Mesendoderm (in vitro differentiated cells): Measurements from ENCODE around the gene INO80B.

Source experiments
- DNase-seq: peaks from one replicate; pipeline ENCODE4 v3.0.0; 2013
- H2AK5ac ChIP-seq: 2 replicates; pipeline ENCODE4 v1.6.1; 2013; ENCODE audit warnings: low read length, inconsistent platforms
- H2BK120ac ChIP-seq: 2 replicates; pipeline ENCODE4 v1.6.1; 2013; ENCODE audit warnings: low read depth, mild to moderate bottlenecking, low read length, moderate library complexity, mixed read lengths
- H2BK15ac ChIP-seq: replicated peaks from 2 replicates; pipeline ENCODE4 v1.6.1; 2013; ENCODE audit warnings: low read depth, mild to moderate bottlenecking, moderate library complexity
- H2BK5ac ChIP-seq: 2 replicates; pipeline ENCODE4 v1.6.1; 2013; ENCODE audit warnings: low read length, inconsistent platforms
- H3K18ac ChIP-seq: 2 replicates; pipeline ENCODE4 v1.6.1; 2013; ENCODE audit warnings: mild to moderate bottlenecking, low read length, mixed read lengths
- H3K23ac ChIP-seq: one replicate; pipeline ENCODE4 v1.6.1; 2013; ENCODE audit warnings: low read length
- H3K27ac ChIP-seq: 2 replicates; pipeline ENCODE4 v1.5.1; 2013; ENCODE audit warnings: low read depth, mild to moderate bottlenecking, inconsistent platforms, low read length, moderate library complexity
- H3K27me3 ChIP-seq: 2 replicates; pipeline ENCODE4 v1.6.1; 2013; ENCODE audit warnings: low read length, control low read depth, mild to moderate bottlenecking, inconsistent platforms; ENCODE audit not compliant: insufficient read depth, poor library complexity
- H3K36me3 ChIP-seq: 2 replicates; pipeline ENCODE4 v1.6.1; 2013; ENCODE audit warnings: low read length, inconsistent platforms; ENCODE audit not compliant: control insufficient read depth, insufficient read depth
- H3K4ac ChIP-seq: one replicate; pipeline ENCODE4 v1.6.1; 2013; ENCODE audit warnings: low read depth, mild to moderate bottlenecking, low read length, moderate library complexity
- H3K4me1 ChIP-seq: 2 replicates; pipeline ENCODE4 v1.6.1; 2013; ENCODE audit warnings: low read depth, low read length, inconsistent platforms; ENCODE audit not compliant: control insufficient read depth
- H3K4me2 ChIP-seq: 2 replicates; pipeline ENCODE4 v1.6.1; 2013; ENCODE audit warnings: low read length
- H3K4me3 ChIP-seq: 2 replicates; pipeline ENCODE4 v1.5.1; 2013; ENCODE audit warnings: mild to moderate bottlenecking, low read length
- H3K56ac ChIP-seq: one replicate; pipeline ENCODE4 v1.6.1; 2013; ENCODE audit warnings: low read length
- H3K79me1 ChIP-seq: 2 replicates; pipeline ENCODE4 v1.6.1; 2013; ENCODE audit warnings: low read length, inconsistent platforms
- H3K79me2 ChIP-seq: 2 replicates; pipeline ENCODE4 v1.6.1; 2013; ENCODE audit warnings: mild to moderate bottlenecking, low read length; ENCODE audit not compliant: control insufficient read depth, insufficient read depth
- H3K9ac ChIP-seq: 2 replicates; pipeline ENCODE4 v1.6.1; 2013; ENCODE audit warnings: low read length, inconsistent platforms
- H4K5ac ChIP-seq: one replicate; pipeline ENCODE4 v1.6.1; 2013; ENCODE audit warnings: low read length
- H4K8ac ChIP-seq: one replicate; pipeline ENCODE4 v1.6.1; 2013; ENCODE audit warnings: low read depth, mild to moderate bottlenecking, control low read depth, low read length, moderate library complexity
- WGBS: extraction: QIAGEN DNeasy Blood & Tissue Kit; methylation state at CpG from one replicate; pipeline ENCODE4 v1.1.7; 2013; ENCODE audit warnings: low lambda C conversion rate, missing lambda C conversion rate; ENCODE audit not compliant: insufficient coverage; ENCODE audit errors: extremely low coverage; 5-methylcytosine and 5-hydroxymethylcytosine counted together

Gene INO80B

GRCh38 chr2:74414881-74415761 lies 39.8 kb upstream of the INO80B start:
- H3K4me1 ChIP-seq: no peaks in the 10 kb centered on the region
- no peak overlapping the region for H3K27ac ChIP-seq
- no peaks in the 10 kb centered on the region for H3K27me3 ChIP-seq
- H3K23ac ChIP-seq: no peak overlapping the region
- no peak overlapping the region for H2BK5ac ChIP-seq
- WGBS: no CpG with 5 or more reads among the region's 66 CpGs
- no peaks in the 10 kb centered on the region for H3K79me2 ChIP-seq
- H4K8ac ChIP-seq: no peak overlapping the region
- DNase-seq: no peak
- no peak overlapping the region for H2AK5ac ChIP-seq
- no peak overlapping the region for H3K4me3 ChIP-seq
- no peak overlapping the region for H3K56ac ChIP-seq
- H2BK15ac ChIP-seq: no peak overlapping the region
- H4K5ac ChIP-seq: no peak overlapping the region
- H2BK120ac ChIP-seq: no peak overlapping the region
- H3K36me3 ChIP-seq: no peaks in the 10 kb centered on the region
- no peak overlapping the region for H3K4ac ChIP-seq
- no peaks in the 10 kb centered on the region for H3K79me1 ChIP-seq
- H3K18ac ChIP-seq: no peak overlapping the region
- H3K9ac ChIP-seq: no peak overlapping the region
- no peak overlapping the region for H3K4me2 ChIP-seq

- no peaks in the 10 kb centered on the region for H3K79me1 ChIP-seq
- H4K5ac ChIP-seq: no peak overlapping the region
- H3K27ac ChIP-seq: no peak overlapping the region
- H3K4me1 ChIP-seq: no peaks in the 10 kb centered on the region
- no peak overlapping the region for H3K4me2 ChIP-seq
- no peaks in the 10 kb centered on the region for H3K36me3 ChIP-seq
- DNase-seq: no peak
- H3K79me2 ChIP-seq: no peaks in the 10 kb centered on the region
- H2BK120ac ChIP-seq: no peak overlapping the region
- no peak overlapping the region for H4K8ac ChIP-seq
- no CpG with 5 or more reads among the region's 35 CpGs for WGBS
- no peak overlapping the region for H3K56ac ChIP-seq
- H3K18ac ChIP-seq: no peak overlapping the region
- no peak overlapping the region for H2BK15ac ChIP-seq
- H3K4ac ChIP-seq: no peak overlapping the region
- H3K27me3 ChIP-seq: no peaks in the 10 kb centered on the region
- no peak overlapping the region for H3K4me3 ChIP-seq
- H2AK5ac ChIP-seq: no peak overlapping the region
- H3K9ac ChIP-seq: no peak overlapping the region
- no peak overlapping the region for H2BK5ac ChIP-seq
- no peak overlapping the region for H3K23ac ChIP-seq
Observed at GRCh38 chr2:74415762-74416395, 39.0 kb upstream of the INO80B start.

- H3K9ac ChIP-seq: no peak overlapping the region
- no peak overlapping the region for H3K56ac ChIP-seq
- no peaks in the 10 kb centered on the region for H3K4me1 ChIP-seq
- no peak overlapping the region for H3K18ac ChIP-seq
- no peak overlapping the region for H4K8ac ChIP-seq
- no peaks in the 10 kb centered on the region for H3K36me3 ChIP-seq
- H3K23ac ChIP-seq: no peak overlapping the region
- H3K79me2 ChIP-seq: no peaks in the 10 kb centered on the region
- DNase-seq: no peak
- no peak overlapping the region for H2BK15ac ChIP-seq
- H3K4me3 ChIP-seq: no peak overlapping the region
- no peak overlapping the region for H3K27ac ChIP-seq
- no peak overlapping the region for H2BK5ac ChIP-seq
- H2BK120ac ChIP-seq: no peak overlapping the region
- no peak overlapping the region for H3K4me2 ChIP-seq
- no peaks in the 10 kb centered on the region for H3K27me3 ChIP-seq
- no peak overlapping the region for H3K4ac ChIP-seq
- no CpG with 5 or more reads among the region's 3 CpGs for WGBS
- H3K79me1 ChIP-seq: no peaks in the 10 kb centered on the region
- H2AK5ac ChIP-seq: no peak overlapping the region
- H4K5ac ChIP-seq: no peak overlapping the region
Observed at GRCh38 chr2:74416778-74417177, 38.1 kb upstream of the INO80B start.

- H3K27ac ChIP-seq: no peak overlapping the region
- H3K79me2 ChIP-seq: no peaks in the 10 kb centered on the region
- no peaks in the 10 kb centered on the region for H3K36me3 ChIP-seq
- no peak overlapping the region for H2AK5ac ChIP-seq
- H2BK15ac ChIP-seq: no peak overlapping the region
- no peak overlapping the region for H4K5ac ChIP-seq
- H2BK120ac ChIP-seq: no peak overlapping the region
- H3K4me2 ChIP-seq: no peak overlapping the region
- no peak overlapping the region for H3K56ac ChIP-seq
- H3K79me1 ChIP-seq: no peaks in the 10 kb centered on the region
- H3K4me1 ChIP-seq: no peaks in the 10 kb centered on the region
- WGBS: no CpG with 5 or more reads among the region's 3 CpGs
- no peak overlapping the region for H3K23ac ChIP-seq
- H4K8ac ChIP-seq: no peak overlapping the region
- H3K27me3 ChIP-seq: no peaks in the 10 kb centered on the region
- H3K4me3 ChIP-seq: no peak overlapping the region
- no peak overlapping the region for H3K18ac ChIP-seq
- H3K9ac ChIP-seq: no peak overlapping the region
- DNase-seq: no peak
- no peak overlapping the region for H2BK5ac ChIP-seq
- H3K4ac ChIP-seq: no peak overlapping the region
Observed at GRCh38 chr2:74417197-74417596, 37.7 kb upstream of the INO80B start.

GRCh38 chr2:74417763-74418162 lies 37.1 kb upstream of the INO80B start:
- no peaks in the 10 kb centered on the region for H3K79me2 ChIP-seq
- no peak overlapping the region for H4K8ac ChIP-seq
- DNase-seq: no peak
- H4K5ac ChIP-seq: no peak overlapping the region
- H3K27ac ChIP-seq: no peak overlapping the region
- H3K18ac ChIP-seq: no peak overlapping the region
- H3K27me3 ChIP-seq: no peaks in the 10 kb centered on the region
- H3K56ac ChIP-seq: no peak overlapping the region
- H3K23ac ChIP-seq: no peak overlapping the region
- H3K36me3 ChIP-seq: no peaks in the 10 kb centered on the region
- H3K4me1 ChIP-seq: no peaks in the 10 kb centered on the region
- no peak overlapping the region for H2AK5ac ChIP-seq
- H2BK15ac ChIP-seq: no peak overlapping the region
- no CpG with 5 or more reads among the region's 6 CpGs for WGBS
- H3K4me2 ChIP-seq: no peak overlapping the region
- H3K4ac ChIP-seq: no peak overlapping the region
- H2BK120ac ChIP-seq: no peak overlapping the region
- H3K9ac ChIP-seq: no peak overlapping the region
- no peak overlapping the region for H3K4me3 ChIP-seq
- no peaks in the 10 kb centered on the region for H3K79me1 ChIP-seq
- H2BK5ac ChIP-seq: no peak overlapping the region
